Testis (tissue), 2 donors: Measurements from ENCODE around the gene EPDR1.

Experiments used
- POLR2A ChIP-seq: fragments of 450-650 bp; IDR thresholded peaks from one replicate; pipeline ENCODE4 v1.6.1; 2017; ENCODE audit warnings: antibody characterized with exemption, mild to moderate bottlenecking, moderate library complexity
- TF ChIP-seq, protein P1 (sequence below), 3 experiments: fragments of 450-650 bp in 2 of 3; fragments of 200-600 bp in 1 of 3; sonication (generic) in 1 of 3; IDR thresholded peaks; one replicate each; pipeline ENCODE4 v1.5.1; 2016 to 2019; ENCODE audit warnings: antibody characterized with exemption in 3 of 3, mild to moderate bottlenecking in 2 of 3, moderate library complexity in 1 of 3

DNA sequence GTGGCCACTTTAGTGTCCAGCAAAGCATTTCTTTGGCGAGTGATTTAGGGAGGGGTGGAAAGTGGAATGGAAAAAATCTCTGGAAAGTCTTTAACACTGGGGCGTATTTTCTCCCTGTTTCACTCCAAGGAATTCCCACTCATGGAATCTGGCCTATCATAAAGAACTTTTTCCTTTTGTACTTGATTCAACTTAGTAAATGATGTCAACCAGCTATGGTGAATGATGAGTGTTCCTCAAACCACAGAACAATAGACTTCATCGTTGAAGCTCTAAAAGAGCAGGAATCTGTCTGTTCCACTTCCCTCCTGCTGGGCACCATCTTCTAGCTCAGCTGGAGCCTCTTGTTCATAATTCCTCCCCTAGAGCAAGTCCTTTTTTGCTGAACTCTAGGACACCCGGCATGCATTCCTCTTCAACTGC is 66.5 kb downstream of the EPDR1 start:
- no peak for TF ChIP-seq POLR2A
- TF ChIP-seq, protein P1, sequence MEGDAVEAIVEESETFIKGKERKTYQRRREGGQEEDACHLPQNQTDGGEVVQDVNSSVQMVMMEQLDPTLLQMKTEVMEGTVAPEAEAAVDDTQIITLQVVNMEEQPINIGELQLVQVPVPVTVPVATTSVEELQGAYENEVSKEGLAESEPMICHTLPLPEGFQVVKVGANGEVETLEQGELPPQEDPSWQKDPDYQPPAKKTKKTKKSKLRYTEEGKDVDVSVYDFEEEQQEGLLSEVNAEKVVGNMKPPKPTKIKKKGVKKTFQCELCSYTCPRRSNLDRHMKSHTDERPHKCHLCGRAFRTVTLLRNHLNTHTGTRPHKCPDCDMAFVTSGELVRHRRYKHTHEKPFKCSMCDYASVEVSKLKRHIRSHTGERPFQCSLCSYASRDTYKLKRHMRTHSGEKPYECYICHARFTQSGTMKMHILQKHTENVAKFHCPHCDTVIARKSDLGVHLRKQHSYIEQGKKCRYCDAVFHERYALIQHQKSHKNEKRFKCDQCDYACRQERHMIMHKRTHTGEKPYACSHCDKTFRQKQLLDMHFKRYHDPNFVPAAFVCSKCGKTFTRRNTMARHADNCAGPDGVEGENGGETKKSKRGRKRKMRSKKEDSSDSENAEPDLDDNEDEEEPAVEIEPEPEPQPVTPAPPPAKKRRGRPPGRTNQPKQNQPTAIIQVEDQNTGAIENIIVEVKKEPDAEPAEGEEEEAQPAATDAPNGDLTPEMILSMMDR (IDR thresholded peaks at IDR 0.05): no peak
